HG03135 (cell line): ENCODE measurements around the gene SLC35C1.
"Not testable (repeated sequence)": the region's sequence is repeated elsewhere in the genome, so short reads cannot be mapped to it uniquely, and the experiment has no call there.

ENCODE experiments used
- ATAC-seq: cut with Tn5 transposase; IDR thresholded peaks from one replicate; pipeline ENCODE4 v1.9.1; 2021; ENCODE audit warnings: mild to moderate bottlenecking, moderate library complexity; ENCODE audit not compliant: unreplicated experiment

SLC35C1 gene

GRCh38 chr11:45809456-45810395, 4.8 kb downstream of the SLC35C1 start:
- ATAC-seq: no peak

- no peak for ATAC-seq
These were observed 5.6 kb downstream of the SLC35C1 start for GRCh38 chr11:45810431-45811108.

GRCh38 chr11:45811109-45811435, 6.1 kb downstream of the SLC35C1 start:
- no peak for ATAC-seq

- ATAC-seq: no peak
These were observed 6.8 kb downstream of the SLC35C1 start for GRCh38 chr11:45811571-45812290.

- ATAC-seq: no peak
These were observed 7.9 kb downstream of the SLC35C1 start for GRCh38 chr11:45812581-45813548.

GRCh38 chr11:45815747-45816146, 10.8 kb downstream of the SLC35C1 start:
- no peak for ATAC-seq

GRCh38 chr11:45816614-45817013, 11.7 kb downstream of the SLC35C1 start:
- ATAC-seq: no peak

GRCh38 chr11:45817191-45817590, 12.2 kb downstream of the SLC35C1 start:
- peak; percentile 89 for ATAC-seq

GRCh38 chr11:45818961-45819605, 14.1 kb downstream of the SLC35C1 start:
- ATAC-seq: no peak

GRCh38 chr11:45820211-45820857, 15.4 kb downstream of the SLC35C1 start:
- ATAC-seq: no peak

GRCh38 chr11:45826492-45826891, 21.5 kb downstream of the SLC35C1 start:
- not testable (repeated sequence) for ATAC-seq

- no peak for ATAC-seq
These were observed 22.2 kb downstream of the SLC35C1 start for GRCh38 chr11:45827123-45827522.

GRCh38 chr11:45828996-45829395, 24.0 kb downstream of the SLC35C1 start:
- ATAC-seq: no peak

- no peak for ATAC-seq
These were observed 25.6 kb downstream of the SLC35C1 start for GRCh38 chr11:45830596-45830995.

GRCh38 chr11:45832811-45833441, 28.0 kb downstream of the SLC35C1 start:
- no peak for ATAC-seq

- ATAC-seq: no peak
These were observed 28.8 kb downstream of the SLC35C1 start for GRCh38 chr11:45833761-45834160.

- ATAC-seq: no peak
These were observed 29.4 kb downstream of the SLC35C1 start for GRCh38 chr11:45834298-45834756.

- ATAC-seq: no peak
These were observed 34.3 kb downstream of the SLC35C1 start for GRCh38 chr11:45839204-45839603.

- ATAC-seq: not testable (repeated sequence)
These were observed 35.3 kb downstream of the SLC35C1 start for GRCh38 chr11:45840251-45840650.
